COR-L47 (cell line): ENCODE results near the gene ZNF286A.
A peak's percentile ranks its signal among the peaks of the same experiment; 100 is the strongest.
"Not testable (repeated sequence)": the region's sequence is repeated elsewhere in the genome, so short reads cannot be mapped to it uniquely, and the experiment has no call there.

Source experiments
- DNase-seq: peaks from one replicate; lab custom pipeline; 2025; lab: John Stamatoyannopoulos, UW

Gene ZNF286A

DNA sequence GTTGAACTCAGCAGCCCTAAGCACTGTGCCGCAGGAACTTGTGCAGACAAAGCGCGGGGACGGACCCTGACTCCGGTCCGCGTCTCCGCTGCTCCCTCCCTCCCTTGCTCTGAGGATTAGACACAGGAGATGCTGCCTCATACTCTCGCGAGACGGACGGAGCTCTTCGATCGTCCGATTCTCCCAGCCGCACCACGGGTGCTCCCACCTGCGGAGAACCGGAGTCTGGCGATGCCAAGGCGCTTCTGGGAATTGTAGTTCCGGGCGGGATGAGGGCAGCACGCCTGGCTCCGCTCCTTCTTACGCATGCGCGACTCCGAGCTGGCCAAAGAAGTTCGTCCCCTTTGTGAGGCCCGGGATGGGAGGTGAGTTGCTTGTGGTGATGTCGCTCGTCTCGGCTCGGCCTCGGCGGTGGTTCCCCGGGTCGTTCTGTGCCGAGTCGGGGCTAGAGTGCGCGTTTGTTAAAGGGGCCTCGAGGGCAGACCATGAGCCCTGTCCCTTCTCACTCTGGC is at the start of gene ZNF286A:
TSS of gene ZNF286A (plus strand) at position 340 of the 512 bp plus-strand sequence. CDS start 578 bp downstream, outside the sequence.
- peak; percentile 86 for DNase-seq

DNA sequence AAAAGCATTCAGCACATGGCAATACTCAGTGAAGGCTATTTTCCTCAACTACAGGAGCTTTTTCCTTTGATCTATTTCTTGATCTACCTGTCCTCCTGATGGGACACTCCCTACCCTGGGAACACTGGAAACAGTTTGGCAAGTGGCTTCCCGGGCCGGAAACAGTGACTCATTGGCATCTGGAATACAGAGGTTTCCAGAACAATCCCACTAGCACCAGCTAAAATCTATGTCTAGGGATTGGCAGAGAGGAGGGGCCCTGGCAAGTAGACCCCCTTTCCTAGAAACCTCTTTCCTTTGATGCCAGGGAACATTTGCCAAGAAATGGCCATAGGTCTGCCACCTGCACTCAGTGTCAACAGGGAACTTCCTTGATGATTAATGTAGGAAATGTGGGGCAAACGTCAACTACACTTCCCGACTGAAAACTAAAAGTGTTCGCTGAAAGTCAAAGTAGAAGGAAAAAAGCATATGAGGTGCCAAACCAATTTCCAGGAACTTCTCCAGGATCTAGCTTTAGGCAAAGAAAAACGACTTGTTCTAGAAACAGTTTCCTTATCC is 49.6 kb upstream of the ZNF286A start:
- DNase-seq: no peak

DNA sequence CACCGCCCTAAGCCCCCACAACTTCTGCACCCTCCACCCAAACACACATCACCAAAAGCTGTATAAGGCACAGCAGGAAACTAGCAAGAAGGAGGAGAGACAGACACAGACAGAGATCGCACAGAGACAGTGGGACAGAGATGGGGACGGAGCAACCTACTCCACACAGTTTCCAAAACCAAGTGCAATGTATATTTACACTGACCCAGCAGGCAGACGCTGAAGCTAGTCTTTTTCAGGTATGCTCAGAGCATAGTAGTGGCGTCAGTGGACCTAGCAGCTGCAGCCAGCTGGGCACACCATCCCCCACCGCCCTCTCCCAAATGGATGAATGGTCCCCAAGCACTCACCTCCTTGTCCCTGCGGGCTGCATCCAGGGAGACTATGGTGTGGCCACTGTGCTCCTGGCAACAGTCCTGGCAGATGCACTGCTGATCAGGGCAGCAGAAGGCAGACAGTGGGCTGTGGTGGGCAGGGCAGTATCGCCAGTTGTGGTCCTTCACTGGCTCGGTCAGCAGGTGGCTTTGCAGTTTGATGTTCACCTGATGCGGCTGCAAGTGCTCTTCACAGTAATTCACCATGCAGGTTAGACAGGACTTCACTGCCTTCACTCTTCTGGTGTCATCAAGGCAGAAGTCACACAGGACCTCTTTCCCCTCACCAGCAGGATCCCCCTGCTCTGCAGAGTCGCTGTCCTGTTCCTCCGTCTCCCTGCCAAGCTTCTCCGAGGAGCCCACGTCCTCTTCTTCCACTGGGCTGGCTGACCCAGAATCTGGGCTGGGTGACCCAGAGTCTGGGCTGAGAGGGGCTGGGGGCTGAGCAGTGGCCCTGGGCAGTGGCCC is 48.6 kb upstream of the ZNF286A start:
- no peak for DNase-seq

DNA sequence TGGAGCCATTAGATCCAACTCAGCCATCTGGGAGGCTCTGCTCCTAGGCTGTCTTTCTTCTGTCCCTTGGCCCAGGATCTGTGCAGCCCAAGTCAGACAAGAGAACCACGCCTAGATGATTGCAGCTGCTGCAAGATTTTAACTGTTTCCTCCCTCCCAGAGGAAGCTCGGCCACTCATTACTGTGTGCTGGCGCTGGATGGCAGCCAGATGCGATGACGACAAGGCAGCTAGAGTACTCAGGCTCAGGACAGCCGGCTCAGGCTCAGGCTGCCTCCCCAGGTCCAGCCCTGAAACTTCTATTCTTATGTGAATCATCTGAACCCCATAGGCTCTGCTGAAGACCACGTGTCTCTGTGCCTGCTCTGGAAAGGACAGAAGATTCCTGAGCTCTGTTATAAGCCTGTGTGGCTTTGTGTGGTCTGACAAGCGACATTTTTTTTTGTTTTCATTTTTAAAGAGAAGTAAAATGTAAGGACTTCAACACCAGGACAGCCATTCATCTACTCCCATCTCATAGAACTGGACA is 47.9 kb upstream of the ZNF286A start:
- peak; percentile 59 for DNase-seq

DNA sequence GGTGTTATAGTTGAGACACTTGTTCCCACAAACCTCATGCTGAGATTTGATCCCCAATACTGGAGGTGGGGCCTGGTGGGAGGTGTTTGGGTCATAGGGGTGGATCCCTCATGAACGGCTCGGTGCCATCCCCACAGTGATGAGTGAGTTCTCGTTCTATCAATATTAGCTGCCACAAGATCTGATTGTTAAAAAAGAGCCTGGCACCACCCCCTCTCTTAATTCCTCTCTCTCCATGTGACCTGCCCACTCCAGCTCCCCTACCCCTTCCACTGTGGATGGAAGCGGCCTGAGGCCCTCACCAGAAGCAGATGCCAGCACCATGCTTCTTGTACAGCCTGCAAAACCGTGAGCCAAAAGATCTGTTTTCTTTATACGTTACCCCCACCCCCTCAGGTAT is 46.6 kb upstream of the ZNF286A start:
- no peak for DNase-seq

DNA sequence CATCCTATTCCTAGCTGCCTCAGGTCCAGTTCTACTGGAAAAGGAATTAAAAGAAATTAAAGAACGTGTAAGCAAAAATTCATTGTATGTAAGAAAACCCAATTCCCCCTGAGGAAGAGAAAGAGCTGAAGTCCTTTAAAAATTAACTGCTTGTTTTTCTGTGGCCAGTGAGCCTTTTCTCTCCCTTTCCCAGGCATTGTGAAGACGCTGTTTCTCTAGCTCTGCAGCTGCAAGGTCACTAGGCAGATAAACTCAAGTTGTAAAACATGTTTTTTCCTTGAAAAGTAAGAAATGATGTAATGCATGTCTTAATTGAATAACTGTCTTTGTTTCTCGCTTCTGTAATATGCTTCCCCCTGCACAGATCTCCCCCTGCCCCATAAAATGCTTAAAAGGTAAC is 45.2 kb upstream of the ZNF286A start:
- DNase-seq: not testable (repeated sequence)

DNA sequence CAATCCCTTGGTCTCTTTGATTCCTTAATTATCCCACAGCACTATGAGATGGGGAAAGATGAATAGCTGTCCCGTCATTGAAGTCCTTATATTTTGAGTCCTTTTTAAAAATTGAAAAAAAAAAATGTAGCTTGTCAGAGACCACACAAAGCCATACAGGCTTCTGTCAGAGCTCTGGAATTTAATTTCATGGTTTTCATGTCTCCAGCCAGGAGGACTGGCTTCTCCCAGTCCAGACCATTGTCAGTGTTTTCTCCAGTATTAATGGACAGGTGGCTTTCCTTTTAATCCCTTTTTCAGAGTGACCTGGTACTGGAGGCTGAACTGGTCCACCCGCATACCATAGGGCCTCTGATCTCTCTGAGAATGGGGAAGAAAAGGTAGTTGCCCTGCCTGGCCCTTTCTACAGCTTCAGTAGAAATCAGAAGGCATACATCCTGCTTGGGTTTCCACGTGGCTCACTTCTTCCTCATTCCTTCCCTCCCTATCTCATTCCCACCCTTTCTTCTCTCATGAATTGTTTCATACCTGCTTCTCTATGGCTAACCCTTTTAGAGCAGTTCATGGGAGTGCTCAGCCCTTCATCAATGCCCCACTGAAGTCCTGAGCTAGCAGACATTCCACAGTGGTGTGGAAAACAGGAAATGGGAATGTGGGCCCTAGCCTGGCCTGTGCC is 44.5 kb upstream of the ZNF286A start:
- DNase-seq: no peak

DNA sequence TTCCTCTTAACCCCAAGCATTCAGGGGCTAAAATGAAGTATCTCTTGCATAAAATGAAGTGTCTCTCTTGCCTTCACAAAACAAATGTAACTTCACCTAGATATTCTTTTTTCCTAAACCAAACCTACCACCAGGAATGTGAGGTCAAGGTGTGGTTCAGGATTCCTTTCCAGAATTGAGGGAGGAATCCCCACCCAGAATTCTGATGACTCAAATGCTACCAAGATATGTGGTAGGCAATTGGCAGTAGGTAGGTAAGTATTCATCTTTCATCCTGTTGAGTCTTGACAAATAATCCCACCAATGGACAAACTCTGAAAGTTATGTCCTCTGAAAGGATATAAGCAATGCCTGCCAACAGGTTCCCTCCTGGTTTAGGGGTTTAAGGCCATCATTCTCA is 41.7 kb upstream of the ZNF286A start:
- no peak for DNase-seq

DNA sequence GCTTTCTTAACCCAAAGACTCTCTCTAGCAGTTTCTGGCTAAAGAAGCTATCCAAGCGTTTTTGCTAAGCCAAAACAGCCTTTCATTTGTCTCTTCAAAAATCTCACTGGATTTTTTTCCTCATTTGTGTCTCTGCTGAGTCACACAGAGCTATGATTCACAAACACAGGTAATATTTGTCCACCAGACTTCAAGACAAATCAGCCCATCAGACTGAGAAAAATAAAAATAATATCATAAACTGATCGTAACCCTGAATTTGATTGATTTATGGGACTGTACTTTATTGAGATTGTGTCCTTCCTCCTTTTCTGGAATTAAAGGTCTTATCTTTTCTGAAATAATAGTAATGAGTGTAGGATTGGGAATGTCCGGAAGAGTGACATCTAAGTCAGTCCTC is 41.3 kb upstream of the ZNF286A start:
- DNase-seq: no peak

DNA sequence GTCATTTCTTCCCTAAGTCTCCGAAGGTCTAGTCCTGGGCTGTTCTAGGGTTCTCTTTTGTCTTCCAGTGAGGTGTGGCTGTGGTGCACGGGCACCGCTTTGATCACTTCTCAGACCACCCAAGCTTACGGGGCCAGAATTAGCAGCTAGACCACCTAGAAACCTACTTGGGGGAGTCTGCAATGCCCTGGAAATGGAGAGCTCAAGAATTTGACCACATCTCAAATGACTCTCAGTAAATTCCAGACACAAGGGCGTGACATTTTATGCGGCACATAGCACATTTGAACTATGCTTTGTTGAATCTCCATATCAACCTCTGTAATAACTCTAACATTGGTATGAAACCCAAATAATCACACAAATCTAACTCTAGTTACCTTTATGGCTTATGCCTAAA is 40.3 kb upstream of the ZNF286A start:
- no peak for DNase-seq

DNA sequence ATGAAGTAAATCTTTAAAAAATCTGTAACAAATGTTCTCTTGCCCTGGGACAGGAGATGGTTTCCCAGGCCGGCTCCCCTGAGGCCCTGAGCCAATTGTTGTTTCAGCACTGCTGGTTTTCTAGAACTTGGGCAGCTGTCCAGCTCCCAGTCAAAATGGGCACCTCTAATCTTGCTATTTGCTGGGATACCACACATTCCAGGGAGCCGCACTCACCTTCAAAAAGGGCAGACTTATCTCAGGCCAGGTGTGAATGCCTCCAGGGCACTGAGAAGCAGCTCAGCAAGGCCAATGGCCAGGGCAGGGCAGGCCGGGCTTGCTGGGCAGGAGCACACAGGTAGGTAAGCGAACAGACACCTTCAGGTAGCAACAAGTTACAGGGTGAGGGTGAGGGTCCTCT is 39.9 kb upstream of the ZNF286A start:
- no peak for DNase-seq

DNA sequence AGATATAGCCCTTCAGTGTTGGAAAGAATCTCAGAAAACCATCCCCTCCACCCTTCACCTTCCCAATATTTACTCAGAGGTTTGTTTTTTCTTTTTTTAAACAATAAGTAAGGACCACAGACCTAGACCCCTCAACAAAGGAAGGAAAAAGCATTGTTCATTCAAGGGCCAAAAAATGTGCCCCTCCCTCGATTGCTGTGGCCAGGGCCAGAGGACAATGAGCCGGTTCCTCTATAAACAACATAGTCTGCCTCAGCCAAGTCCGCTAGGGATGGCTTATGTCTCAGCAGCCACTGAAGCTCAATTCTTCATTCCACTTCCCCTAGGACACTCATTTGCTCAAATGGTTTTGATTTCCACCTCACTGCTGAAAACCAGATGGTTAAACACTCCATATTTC is 39.5 kb upstream of the ZNF286A start:
- no peak for DNase-seq

DNA sequence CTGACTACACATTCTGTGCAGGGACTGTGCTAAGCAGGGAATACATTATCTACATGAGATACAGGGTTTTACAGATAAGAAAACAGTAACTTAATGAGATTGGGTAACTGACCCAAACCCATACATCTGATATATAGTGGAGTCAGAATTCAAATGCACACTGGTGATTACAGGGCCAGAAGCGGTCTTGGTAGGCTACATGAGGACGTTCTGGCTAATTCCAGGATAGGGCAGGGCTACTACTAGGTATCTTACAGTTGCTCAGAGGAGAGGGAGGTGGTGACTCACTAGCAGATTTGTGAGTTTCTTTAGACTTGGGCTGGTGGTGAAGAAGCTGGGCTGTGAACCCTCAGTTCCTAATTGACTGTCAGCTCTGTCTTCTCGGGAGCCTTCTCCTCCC is 36.9 kb upstream of the ZNF286A start:
- no peak for DNase-seq

DNA sequence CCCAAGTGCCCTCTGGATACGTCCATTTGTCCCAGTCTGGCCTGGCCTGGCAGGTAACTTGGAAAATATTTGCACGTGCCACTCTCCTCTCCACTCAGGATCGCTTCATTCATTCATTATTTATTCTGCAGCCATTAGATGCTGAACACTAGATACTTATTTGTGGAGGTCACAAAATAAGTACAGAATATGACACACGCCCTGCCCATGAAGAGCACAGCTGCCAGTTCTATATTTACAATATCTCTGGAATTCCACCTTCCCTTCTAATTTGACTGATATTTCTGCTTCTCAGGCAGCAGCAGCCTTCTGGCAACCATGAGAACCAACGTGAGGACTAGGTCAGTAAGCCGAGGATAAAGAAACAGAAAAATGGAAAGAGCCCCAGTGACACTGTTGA is 36.4 kb upstream of the ZNF286A start:
- DNase-seq: no peak

DNA sequence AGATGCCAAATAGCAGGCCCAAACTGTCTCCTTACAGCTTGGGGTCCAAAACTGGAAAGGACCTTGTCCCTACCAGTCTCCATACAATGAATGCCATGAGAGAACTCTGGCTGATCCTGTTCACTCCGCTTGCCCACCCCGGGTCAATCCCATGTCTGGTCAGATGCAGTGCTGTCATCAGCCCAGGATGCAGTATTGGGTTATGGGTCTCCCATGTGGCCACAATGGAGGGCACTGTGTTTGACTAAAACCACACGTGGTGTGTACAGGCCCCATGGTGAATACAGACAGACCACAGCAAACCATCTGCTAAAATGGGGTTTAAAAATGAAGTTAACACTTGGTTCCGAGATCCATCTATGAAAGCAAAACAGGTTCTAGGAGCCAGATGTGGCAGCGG is 35.9 kb upstream of the ZNF286A start:
- DNase-seq: no peak

DNA sequence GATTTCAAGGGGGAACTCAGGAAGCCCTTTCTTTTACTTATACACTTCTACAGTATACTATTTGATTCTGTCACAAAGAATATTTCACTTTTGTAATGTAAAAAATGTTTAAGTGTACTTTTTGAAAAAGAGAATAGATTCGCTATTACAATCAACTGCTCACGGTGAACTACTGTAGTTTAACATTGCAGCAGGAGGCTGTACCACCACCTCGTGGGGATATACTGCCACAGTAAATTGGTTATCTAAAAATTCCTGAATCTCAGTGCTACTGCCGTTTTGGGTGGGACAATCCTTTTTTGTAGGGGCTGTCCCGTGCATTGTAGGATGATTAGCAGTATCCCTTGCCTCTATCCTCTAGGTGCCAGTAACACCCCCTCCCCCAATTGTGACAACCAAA is 30.0 kb upstream of the ZNF286A start:
- not testable (repeated sequence) for DNase-seq

DNA sequence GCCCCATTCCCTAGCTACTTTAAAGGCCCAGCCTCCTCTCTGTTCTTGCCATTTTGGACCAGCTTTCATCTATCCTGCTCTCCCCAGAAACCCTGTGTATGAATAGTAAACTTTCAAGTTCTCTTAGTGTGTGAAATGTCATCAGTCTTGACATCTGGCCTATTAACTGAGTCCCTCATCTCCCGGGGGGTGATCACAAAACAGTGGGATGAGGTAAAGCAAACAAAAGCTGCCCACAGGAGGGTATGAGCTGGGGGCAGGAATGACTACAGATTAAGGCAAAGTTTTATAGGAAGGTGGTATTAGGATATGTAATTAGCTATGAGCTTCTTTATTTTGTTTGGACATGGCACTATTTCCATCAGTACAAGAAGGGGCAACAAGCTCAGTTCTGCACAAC is 24.9 kb upstream of the ZNF286A start:
- DNase-seq: not testable (repeated sequence)

DNA sequence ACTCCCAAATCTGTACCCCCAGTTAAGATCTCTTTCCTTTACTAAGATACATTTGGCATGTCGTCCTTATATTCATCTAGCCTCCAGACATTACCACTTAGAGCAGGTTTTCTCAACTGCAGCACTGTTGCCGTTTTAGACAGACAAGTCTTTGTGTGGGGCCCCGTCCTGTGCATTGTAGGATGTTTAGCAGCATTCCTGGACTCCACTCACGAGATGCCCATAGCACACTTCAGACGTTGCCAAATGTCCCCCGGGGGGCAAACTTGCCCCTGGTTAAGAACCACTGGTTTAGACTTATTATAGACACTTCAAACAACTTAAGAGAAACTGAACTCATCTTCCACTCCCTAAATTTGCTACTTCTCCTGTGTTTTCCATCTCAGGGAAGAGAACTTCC is 23.6 kb upstream of the ZNF286A start:
- not testable (repeated sequence) for DNase-seq

DNA sequence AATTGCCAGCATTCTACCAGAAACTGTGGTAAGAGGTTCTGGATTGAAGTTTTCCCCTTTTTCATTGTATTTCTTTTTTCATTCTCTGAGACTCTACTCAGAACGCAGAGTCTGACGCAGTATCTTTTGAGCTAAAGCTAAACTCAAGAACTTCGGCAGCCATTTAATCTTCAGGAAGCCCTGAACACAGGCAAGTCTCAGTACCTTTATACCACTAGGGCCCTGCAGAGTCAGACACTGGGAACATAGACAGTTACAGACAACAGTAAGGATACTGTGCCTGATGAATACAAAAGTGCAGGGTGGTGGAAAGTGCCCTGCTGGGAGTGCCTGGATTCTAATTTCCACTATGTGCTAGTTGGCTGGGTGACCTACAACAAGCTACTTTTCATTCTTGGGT is 16.4 kb upstream of the ZNF286A start:
- DNase-seq: not testable (repeated sequence)

DNA sequence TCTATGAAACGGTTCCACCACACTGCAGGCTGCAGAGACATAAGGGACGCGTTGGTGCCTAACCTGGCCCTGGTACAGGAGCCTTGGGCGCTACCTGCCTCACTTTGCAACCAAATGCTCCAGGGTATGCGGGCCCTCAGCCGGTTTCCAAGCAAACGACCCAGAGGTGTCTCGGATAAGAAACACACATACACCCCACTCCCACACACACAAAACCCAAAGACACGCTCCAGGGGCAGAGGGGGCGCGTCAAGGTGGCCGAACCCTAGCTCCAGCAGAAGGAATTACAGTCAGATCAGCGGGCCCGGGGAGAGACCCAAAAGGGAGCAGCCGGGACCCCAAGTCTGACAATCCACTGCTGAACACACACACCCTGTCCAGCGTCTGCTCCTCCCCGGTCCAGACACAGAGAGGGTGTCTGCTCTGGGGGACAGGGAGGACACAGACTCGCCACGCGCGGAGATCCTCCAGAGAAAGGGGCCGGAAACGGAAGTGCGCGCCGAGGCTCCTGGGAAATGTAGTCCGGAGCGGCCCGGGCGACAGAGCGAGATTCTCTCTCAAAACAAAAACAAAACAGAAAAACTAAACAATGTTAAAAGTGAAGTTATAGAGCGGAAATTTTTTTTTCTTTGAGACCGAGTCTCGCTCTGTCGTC is 15.6 kb upstream of the ZNF286A start, which contains the start of gene TRIM16:
TSS of gene TRIM16 (minus strand) at position 488 of the 655 bp plus-strand sequence. CDS start 32,702 bp downstream, outside the sequence.
- DNase-seq: peak; percentile 17

DNA sequence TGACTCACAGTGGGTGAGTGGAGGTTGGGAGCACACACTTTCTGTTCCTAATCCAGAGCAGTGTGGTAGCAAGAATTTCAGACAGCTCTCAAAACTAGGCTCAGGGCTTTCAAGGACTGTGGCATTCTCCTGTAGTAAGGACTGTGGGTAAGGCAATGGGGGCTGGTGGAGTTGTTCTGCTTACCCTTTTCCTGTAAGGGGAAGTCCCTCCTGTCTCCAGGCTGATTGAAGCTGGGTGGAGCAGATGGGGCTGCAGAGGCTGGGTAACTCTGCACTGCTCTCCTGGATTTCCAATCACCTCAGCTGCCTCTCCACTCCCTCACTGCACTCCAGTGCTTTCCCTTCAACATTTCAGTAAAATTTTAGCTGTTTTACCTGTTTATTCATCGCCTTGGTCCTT is 12.1 kb upstream of the ZNF286A start:
- not testable (repeated sequence) for DNase-seq

DNA sequence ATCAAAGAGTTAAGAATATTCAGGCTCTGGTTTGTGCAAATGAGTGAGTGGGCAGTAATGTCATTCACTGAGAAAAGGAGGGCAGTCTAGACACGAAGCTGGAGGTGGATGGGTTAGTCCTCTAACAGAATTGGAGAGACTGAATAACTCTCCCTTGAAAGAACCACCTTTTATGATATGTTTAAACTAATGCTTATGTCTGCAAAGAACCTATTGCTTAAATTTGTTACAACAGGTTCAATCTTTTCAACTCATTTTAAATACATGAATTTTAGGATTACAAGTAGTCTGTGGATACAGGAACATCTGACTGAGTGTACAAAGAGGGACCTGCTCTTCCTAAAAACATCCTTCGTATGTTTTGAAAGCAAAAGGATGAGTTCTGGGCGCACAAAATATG is 585 bp upstream of the ZNF286A start:
- not testable (repeated sequence) for DNase-seq
